Neural crest cell (in vitro differentiated cells): ENCODE results near the gene RGMA. TPM values are rescaled to one million over a fixed set of nuclear protein-coding genes. Genes with fewer than 3 reads are reported as not detected.

ENCODE experiments used
- DNase-seq: peaks from one replicate; pipeline ENCODE4 v3.0.0; 2021; ENCODE audit warnings: low read depth, mixed read lengths, low spot score
- H3K27ac Mint-ChIP-seq: one replicate; pipeline ENCODE4 v1.8.0; 2021; ENCODE audit warnings: mild to moderate bottlenecking, mixed read lengths; ENCODE audit not compliant: unreplicated experiment
- H3K27me3 Mint-ChIP-seq: 2 replicates; pipeline ENCODE4 v1.8.0; 2021; ENCODE audit warnings: low read depth, mild to moderate bottlenecking, mixed read lengths
- H3K36me3 Mint-ChIP-seq: 2 replicates; pipeline ENCODE4 v1.8.0; 2021; ENCODE audit warnings: low read depth, mild to moderate bottlenecking, mixed read lengths
- H3K4me1 Mint-ChIP-seq: 2 replicates; pipeline ENCODE4 v1.8.0; 2021; ENCODE audit warnings: mixed read lengths
- H3K4me3 Mint-ChIP-seq: one replicate; pipeline ENCODE4 v1.8.0; 2021; ENCODE audit warnings: mild to moderate bottlenecking, mixed read lengths
- H3K9me3 Mint-ChIP-seq: 2 replicates; pipeline ENCODE4 v1.8.0; 2021; ENCODE audit warnings: mixed read lengths
- total RNA-seq: library from RNA; stranded (reverse); gene quantifications from 2 replicates; pipeline ENCODE4 v1.2.1, GENCODE V29; 2021
- TF ChIP-seq, protein P1 (sequence below): fragments of 200-600 bp; sonication (generic); conservative IDR thresholded peaks from 2 replicates; pipeline ENCODE4 v1.5.0; 2021; ENCODE audit warnings: antibody characterized with exemption, mild to moderate bottlenecking

Gene RGMA
- total RNA-seq, 1 donor from 2014 or later, result 205 TPM

DNA sequence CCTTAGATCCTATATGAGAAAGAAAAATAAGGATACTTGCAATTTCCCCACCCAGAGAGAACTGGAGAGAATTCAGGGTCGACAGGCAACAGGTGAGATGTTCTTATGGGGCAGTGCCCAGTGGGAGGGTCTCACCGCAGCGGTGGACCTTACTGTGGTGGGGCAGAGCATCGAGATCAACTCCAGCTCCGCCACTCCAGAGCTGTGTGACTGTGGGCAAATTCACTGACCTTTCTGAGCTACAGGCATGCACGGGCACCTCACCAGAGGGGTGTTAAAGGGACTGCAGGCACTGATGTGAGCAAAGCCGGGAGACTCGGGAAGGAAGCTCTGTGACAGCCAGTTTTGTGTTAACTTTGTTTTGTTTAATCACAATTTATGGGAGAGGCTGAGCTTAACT, 30.9 kb downstream of the RGMA start:
- H3K4me1 Mint-ChIP-seq, result peaks cover 70% of the 10 kb centered on the region

DNA sequence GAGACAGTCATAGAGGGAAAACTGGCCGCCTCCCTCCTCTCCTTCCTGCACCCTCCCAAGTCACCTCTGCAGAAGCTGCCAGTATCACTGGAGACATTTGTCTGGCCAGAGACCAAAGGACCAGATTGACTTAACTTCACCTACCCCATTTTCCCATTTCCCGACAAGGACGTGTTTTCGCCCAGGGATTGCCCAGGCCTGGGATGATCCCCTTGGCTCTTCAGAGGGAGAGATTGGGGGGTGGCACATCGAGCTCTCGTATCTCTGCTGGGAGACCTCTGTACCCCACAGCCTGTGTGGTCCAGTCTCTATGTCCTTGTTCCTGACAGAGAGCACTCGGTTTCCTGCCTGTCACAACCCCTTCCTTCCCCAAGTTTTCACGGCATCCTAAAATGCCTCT, 31.4 kb downstream of the RGMA start:
- Mint-ChIP-seq H3K4me1 (peaks cover 70% of the 10 kb centered on the region), H3K27me3 (peaks cover 10% of the 10 kb centered on the region), H3K4me3 (peak overlapping the region; percentile 72), H3K36me3 (peaks cover 27% of the 10 kb centered on the region), H3K27ac (peak overlapping the region; percentile 35), H3K9me3 (no peaks in the 10 kb centered on the region)
- TF ChIP-seq, protein P1, sequence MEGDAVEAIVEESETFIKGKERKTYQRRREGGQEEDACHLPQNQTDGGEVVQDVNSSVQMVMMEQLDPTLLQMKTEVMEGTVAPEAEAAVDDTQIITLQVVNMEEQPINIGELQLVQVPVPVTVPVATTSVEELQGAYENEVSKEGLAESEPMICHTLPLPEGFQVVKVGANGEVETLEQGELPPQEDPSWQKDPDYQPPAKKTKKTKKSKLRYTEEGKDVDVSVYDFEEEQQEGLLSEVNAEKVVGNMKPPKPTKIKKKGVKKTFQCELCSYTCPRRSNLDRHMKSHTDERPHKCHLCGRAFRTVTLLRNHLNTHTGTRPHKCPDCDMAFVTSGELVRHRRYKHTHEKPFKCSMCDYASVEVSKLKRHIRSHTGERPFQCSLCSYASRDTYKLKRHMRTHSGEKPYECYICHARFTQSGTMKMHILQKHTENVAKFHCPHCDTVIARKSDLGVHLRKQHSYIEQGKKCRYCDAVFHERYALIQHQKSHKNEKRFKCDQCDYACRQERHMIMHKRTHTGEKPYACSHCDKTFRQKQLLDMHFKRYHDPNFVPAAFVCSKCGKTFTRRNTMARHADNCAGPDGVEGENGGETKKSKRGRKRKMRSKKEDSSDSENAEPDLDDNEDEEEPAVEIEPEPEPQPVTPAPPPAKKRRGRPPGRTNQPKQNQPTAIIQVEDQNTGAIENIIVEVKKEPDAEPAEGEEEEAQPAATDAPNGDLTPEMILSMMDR, result no peak
- no peak for DNase-seq

More for the DNA sequence above, 30.9 kb downstream of the RGMA start:
- Mint-ChIP-seq H3K4me3 (peak overlapping the region; percentile 72), H3K36me3 (peaks cover 22% of the 10 kb centered on the region), H3K27ac (no peak overlapping the region), H3K27me3 (peaks cover 8% of the 10 kb centered on the region), H3K9me3 (no peaks in the 10 kb centered on the region)
- TF ChIP-seq, protein P1, result no peak
- DNase-seq, result no peak

DNA sequence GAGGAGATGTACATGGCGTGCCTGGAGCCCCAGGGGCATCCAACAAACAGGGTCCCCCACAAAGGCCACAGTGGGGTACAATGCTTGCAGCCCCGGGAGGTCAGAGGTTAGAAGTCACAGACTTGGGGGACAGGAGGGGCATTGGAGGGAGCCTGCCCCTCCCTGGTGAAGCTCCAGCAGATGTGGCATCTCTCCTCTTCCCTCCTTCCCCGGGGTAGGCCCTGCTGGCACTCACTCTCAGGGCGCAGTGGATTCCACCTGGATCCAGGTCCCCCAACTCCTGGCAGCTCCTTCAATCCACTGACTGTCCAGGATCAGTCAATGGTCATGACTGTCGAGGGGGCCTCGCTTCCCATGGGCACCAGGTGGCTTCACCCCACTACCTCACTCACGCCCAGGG, 32.2 kb downstream of the RGMA start:
- Mint-ChIP-seq H3K27me3 (peaks cover 12% of the 10 kb centered on the region), H3K27ac (peak overlapping the region; percentile 57), H3K9me3 (no peaks in the 10 kb centered on the region), H3K36me3 (peaks cover 27% of the 10 kb centered on the region), H3K4me3 (peak overlapping the region; percentile 74), H3K4me1 (peaks cover 62% of the 10 kb centered on the region)
- TF ChIP-seq, protein P1, result no peak
- DNase-seq, result no peak

DNA sequence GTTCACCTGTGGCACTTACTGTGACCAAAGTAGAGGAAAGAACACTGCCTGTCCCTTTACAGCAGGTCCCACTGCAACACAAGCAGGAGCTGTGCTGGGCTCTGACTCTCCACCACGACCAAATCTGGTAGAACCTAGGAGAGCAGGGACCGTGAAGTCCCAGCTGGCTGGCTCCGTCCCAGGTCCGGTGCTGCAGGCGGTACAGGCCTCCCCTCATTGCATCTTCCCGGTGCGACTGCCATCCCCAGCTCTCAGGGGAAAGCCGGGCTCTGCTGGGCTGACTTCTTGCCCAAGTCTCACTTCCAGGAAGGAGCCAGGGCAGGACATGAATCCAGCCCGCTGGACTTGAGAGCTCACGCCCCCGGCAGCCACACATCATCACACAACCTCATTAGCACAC, 33.8 kb downstream of the RGMA start:
- Mint-ChIP-seq H3K27ac (no peak overlapping the region), H3K4me3 (peak overlapping the region; percentile 61), H3K27me3 (peaks cover 12% of the 10 kb centered on the region), H3K4me1 (peaks cover 46% of the 10 kb centered on the region), H3K36me3 (peaks cover 29% of the 10 kb centered on the region), H3K9me3 (no peaks in the 10 kb centered on the region)
- TF ChIP-seq, protein P1, result no peak
- no peak for DNase-seq

DNA sequence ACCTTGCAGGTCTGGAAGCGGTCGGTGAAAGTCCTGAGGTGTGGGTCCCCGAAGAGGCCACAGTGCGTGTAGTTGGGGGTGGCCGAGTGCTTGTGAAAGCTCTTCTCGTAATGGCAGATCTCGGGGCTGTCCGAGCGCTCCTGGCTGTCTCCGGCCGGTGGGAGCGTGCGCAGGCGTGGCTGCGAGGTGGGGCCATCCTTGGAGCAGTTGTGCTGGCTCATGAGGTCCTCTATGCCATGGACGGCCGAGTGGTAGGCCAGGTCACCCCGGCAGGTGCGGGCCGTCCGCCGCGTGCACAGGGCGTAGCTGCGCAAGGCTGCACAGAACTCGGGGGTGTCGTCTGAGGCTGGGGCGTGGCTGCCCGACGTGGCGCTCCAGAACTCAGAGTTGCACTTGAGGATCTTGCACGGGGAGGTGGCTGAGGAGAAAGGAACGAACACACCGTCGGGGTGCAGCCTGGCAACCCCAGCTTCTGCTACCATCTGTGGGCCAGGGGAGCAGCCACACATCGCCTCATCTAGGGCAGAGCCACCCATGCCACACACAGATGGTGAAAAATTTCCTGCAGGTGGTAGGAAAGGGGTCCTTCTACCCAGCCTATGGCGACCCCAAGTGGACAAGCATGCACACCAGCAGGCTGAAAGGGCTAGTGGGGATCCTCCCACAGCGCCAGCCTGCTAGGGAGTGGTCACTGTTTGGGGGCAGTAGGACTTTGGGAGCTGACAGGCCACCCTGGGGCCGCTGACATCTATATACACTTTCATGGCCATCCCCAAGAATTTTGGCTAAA, 36.7 kb downstream of the RGMA start:
- TF ChIP-seq, protein P1, result no peak
- no peak for DNase-seq
- Mint-ChIP-seq H3K4me3 (peak overlapping the region; percentile 59), H3K27ac (no peak overlapping the region), H3K4me1 (peaks cover 33% of the 10 kb centered on the region), H3K27me3 (peaks cover 19% of the 10 kb centered on the region), H3K9me3 (no peaks in the 10 kb centered on the region), H3K36me3 (peaks cover 32% of the 10 kb centered on the region)
